HCT116 (cell line): ENCODE data around the gene TAF6. TPM values are rescaled to one million over a fixed set of nuclear protein-coding genes. Genes with fewer than 3 reads are reported as not detected.
A peak's percentile ranks its signal among the peaks of the same experiment; 100 is the strongest.

Source experiments
- ATAC-seq: fragments of 200-7000 bp; cut with Tn5 transposase; 2 replicates; pipeline ENCODE4 v1.9.1; 2020; ENCODE audit warnings: mild to moderate bottlenecking, moderate library complexity
- BruUV-seq: library from RNA; stranded (reverse); fragments of 400-500 nt; replicated peaks from 2 replicates; lab custom pipeline; 2021; lab: Mats Ljungman, UMichigan
- CTCF ChIA-PET: fragments of 300-600 bp; sonication (Branson Sonifier 250); formaldehyde crosslinking; loops from one replicate; lab custom pipeline; 2021; ENCODE audit warnings: antibody characterized with exemption; lab: Charles Lee
- POLR2A ChIA-PET: fragments of 300-600, 350-600 bp; sonication (Branson Sonifier 250); formaldehyde crosslinking; loops from one replicate; lab custom pipeline; 2021; ENCODE audit warnings: antibody characterized with exemption; lab: Charles Lee
- RAD21 ChIA-PET, 2 experiments: fragments of 300-600 bp; sonication (Branson Sonifier 250); formaldehyde crosslinking; loops; one replicate each; lab custom pipeline; 2023; ENCODE audit warnings: low total read pairs in 2 of 2; ENCODE audit not compliant: uncharacterized antibody in 2 of 2, unreplicated experiment in 2 of 2, low non-redundant PET in 1 of 2; lab: Charles Lee
- DNase-seq: peaks from one replicate; pipeline ENCODE4 v3.0.0-alpha.2; 2010; ENCODE audit warnings: low read depth, low spot score
- H2AFZ ChIP-seq: fragments of 200-600 bp; shearing (Covaris generic), sonication (generic); 2 replicates; pipeline ENCODE4 v1.6.1; 2017; ENCODE audit warnings: low read depth, mixed run types, mixed read lengths, antibody characterized with exemption, low read length; ENCODE audit not compliant: poor library complexity, severe bottlenecking
- H3K27ac ChIP-seq: 2 replicates; pipeline ENCODE4 v1.5.1; 2012; ENCODE audit warnings: low read depth, low read length
- H3K27me3 ChIP-seq: fragments of 200-600 bp; sonication (generic); 2 replicates; pipeline ENCODE4 v1.6.1; 2016; ENCODE audit warnings: mixed run types, low read length, mixed read lengths; ENCODE audit not compliant: insufficient read depth
- H3K36me3 ChIP-seq, 2 experiments: fragments of 200-500 bp in 1 of 2; fragments of 200-600 bp in 1 of 2; sonication (Bioruptor generic) in 1 of 2; sonication (generic) in 1 of 2; 2 replicates each; pipeline versions ENCODE4 v1.5.1 to v1.6.1; 2014 to 2016; ENCODE audit warnings: low read length in 2 of 2, inconsistent platforms in 1 of 2, mixed read lengths in 1 of 2, mixed run types in 1 of 2; ENCODE audit not compliant: insufficient read depth in 2 of 2, control insufficient read depth in 1 of 2
- H3K4me1 ChIP-seq, 2 experiments: fragments of 200-600 bp in 1 of 2; sonication (generic) in 1 of 2; 2 replicates each; pipeline versions ENCODE4 v1.5.1 to v1.6.1; 2012 to 2017; ENCODE audit warnings: low read length in 2 of 2, inconsistent platforms in 1 of 2, mild to moderate bottlenecking in 1 of 2, mixed read lengths in 1 of 2, mixed run types in 1 of 2, moderate library complexity in 1 of 2; ENCODE audit not compliant: insufficient read depth in 2 of 2, control insufficient read depth in 1 of 2
- H3K4me2 ChIP-seq: fragments of 200-600 bp; sonication (generic); 2 replicates; pipeline ENCODE4 v1.6.1; 2017; ENCODE audit warnings: mixed run types, low read length, mixed read lengths
- H3K4me3 ChIP-seq, 2 experiments: fragments of 200-600 bp in 1 of 2; sonication (generic) in 1 of 2; replicated peaks in 1 of 2; 2 replicates each; pipeline ENCODE4 v1.5.1; 2011 to 2016; ENCODE audit warnings: low read length in 2 of 2, control low read depth in 1 of 2, low read depth in 1 of 2, mild to moderate bottlenecking in 1 of 2, mixed read lengths in 1 of 2, mixed run types in 1 of 2
- H3K79me2 ChIP-seq: fragments of 200-600 bp; sonication (generic); 2 replicates; pipeline ENCODE4 v1.6.1; 2017; ENCODE audit warnings: mild to moderate bottlenecking, mixed run types, low read length, moderate library complexity, mixed read lengths; ENCODE audit not compliant: insufficient read depth
- H3K9ac ChIP-seq: fragments of 200-600 bp; sonication (generic); 2 replicates; pipeline ENCODE4 v1.6.1; 2016; ENCODE audit warnings: low read length, mixed read lengths
- H3K9me2 ChIP-seq: fragments of 200-600 bp; sonication (generic), shearing (Covaris generic); 2 replicates; pipeline ENCODE4 v1.6.1; 2017; ENCODE audit warnings: mixed run types, mild to moderate bottlenecking, moderate library complexity; ENCODE audit not compliant: insufficient read depth
- H3K9me3 ChIP-seq, 2 experiments: fragments of 200-500 bp in 1 of 2; fragments of 200-600 bp in 1 of 2; sonication (Bioruptor generic) in 1 of 2; sonication (generic) in 1 of 2; 2 replicates each; pipeline ENCODE4 v1.6.1; 2014 to 2017; ENCODE audit warnings: low read length in 2 of 2, mixed read lengths in 2 of 2, inconsistent platforms in 1 of 2, low read depth in 1 of 2, mild to moderate bottlenecking in 1 of 2, mixed run types in 1 of 2, moderate library complexity in 1 of 2; ENCODE audit not compliant: control insufficient read depth in 1 of 2, insufficient read depth in 1 of 2
- H4K20me1 ChIP-seq: fragments of 200-600 bp; sonication (generic), shearing (Covaris generic); 2 replicates; pipeline ENCODE4 v1.6.1; 2017; ENCODE audit warnings: mixed run types, mild to moderate bottlenecking, moderate library complexity; ENCODE audit not compliant: insufficient read depth
- CBX3 ChIP-seq: IDR thresholded peaks from 2 replicates; pipeline ENCODE4 v1.6.1; 2012; ENCODE audit warnings: low read depth
- CEBPB ChIP-seq: IDR thresholded peaks from 2 replicates; pipeline ENCODE4 v1.6.1; 2012; ENCODE audit warnings: low read depth
- EGR1 ChIP-seq: IDR thresholded peaks from 2 replicates; pipeline ENCODE4 v1.6.1; 2012; ENCODE audit warnings: low read depth
- EZH2 ChIP-seq: fragments of 200-600 bp; sonication (generic); IDR thresholded peaks from 2 replicates; pipeline ENCODE4 v1.6.1; 2017; ENCODE audit warnings: antibody characterized with exemption, mixed run types
- FOSL1 ChIP-seq: IDR thresholded peaks from 2 replicates; pipeline ENCODE4 v1.6.1; 2012; ENCODE audit warnings: low read depth
- JUND ChIP-seq: IDR thresholded peaks from 2 replicates; pipeline ENCODE4 v1.6.1; 2012
- POLR2AphosphoS5 ChIP-seq: IDR thresholded peaks from 2 replicates; pipeline ENCODE4 v1.6.1; 2011; ENCODE audit warnings: mild to moderate bottlenecking, low read depth, low read length, moderate library complexity
- RAD21 ChIP-seq: IDR thresholded peaks from 2 replicates; pipeline ENCODE4 v1.6.1; 2012; ENCODE audit warnings: low read depth, mild to moderate bottlenecking
- SIN3A ChIP-seq: IDR thresholded peaks from 2 replicates; pipeline ENCODE4 v1.6.1; 2012; ENCODE audit warnings: low read depth
- SP1 ChIP-seq: IDR thresholded peaks from 2 replicates; pipeline ENCODE4 v1.6.1; 2012; ENCODE audit warnings: low read depth
- SRF ChIP-seq: IDR thresholded peaks from 2 replicates; pipeline ENCODE4 v1.6.1; 2012; ENCODE audit warnings: low read depth
- YY1 ChIP-seq: IDR thresholded peaks from 2 replicates; pipeline ENCODE4 v1.6.1; 2011; ENCODE audit warnings: low read length, low read depth, moderate library complexity, mild to moderate bottlenecking; ENCODE audit not compliant: insufficient replicate concordance; ENCODE audit errors: extremely low read depth
- ZFX ChIP-seq: fragments of 450-650 bp; IDR thresholded peaks from 2 replicates; pipeline ENCODE4 v1.6.1; 2017
- ZNF274 ChIP-seq: fragments of 200-500 bp; sonication (Bioruptor generic); IDR thresholded peaks from 2 replicates; pipeline ENCODE4 v1.6.1; 2014; ENCODE audit warnings: mild to moderate bottlenecking, low read depth, low read length, inconsistent platforms
- intact Hi-C: fragments of 100-400 bp; cut with micrococcal nuclease; formaldehyde crosslinking; loops from 2 replicates; pipeline ENCODE4 v1.10.0; 2022
- total RNA-seq: library from RNA; stranded (reverse); gene quantifications from one replicate; pipeline ENCODE4 v1.2.1, GENCODE V29; 2021; ENCODE audit not compliant: unreplicated experiment
- TF ChIP-seq, protein P1 (sequence below): IDR thresholded peaks from 2 replicates; pipeline ENCODE4 v1.6.1; 2012; ENCODE audit warnings: low read depth
- TF ChIP-seq, protein P2 (sequence below): IDR thresholded peaks from 2 replicates; pipeline ENCODE4 v1.6.1; 2012
- TF ChIP-seq, protein P3 (sequence below): IDR thresholded peaks from 2 replicates; pipeline ENCODE4 v1.6.1; 2012
- TF ChIP-seq, protein P4 (sequence below): IDR thresholded peaks from 2 replicates; pipeline ENCODE4 v1.6.1; 2011; ENCODE audit warnings: mild to moderate bottlenecking, low read length, moderate library complexity; ENCODE audit not compliant: insufficient replicate concordance; ENCODE audit errors: extremely low read depth
- TF ChIP-seq, protein P5 (sequence below), 3 experiments: fragments of 200-600 bp in 1 of 3; sonication (generic) in 1 of 3; IDR thresholded peaks in 2 of 3; conservative IDR thresholded peaks in 1 of 3; 2 replicates each; pipeline ENCODE4 v1.5.1; 2012 to 2017; ENCODE audit warnings: low read depth in 2 of 3, low read length in 2 of 3, antibody characterized with exemption in 1 of 3, borderline replicate concordance in 1 of 3, control low read depth in 1 of 3, mild to moderate bottlenecking in 1 of 3, mixed read lengths in 1 of 3, mixed run types in 1 of 3, moderate library complexity in 1 of 3; ENCODE audit not compliant: insufficient read depth in 1 of 3

Gene TAF6
- total RNA-seq, 1 experiment from 2014 or later, result 67.4 TPM

DNA sequence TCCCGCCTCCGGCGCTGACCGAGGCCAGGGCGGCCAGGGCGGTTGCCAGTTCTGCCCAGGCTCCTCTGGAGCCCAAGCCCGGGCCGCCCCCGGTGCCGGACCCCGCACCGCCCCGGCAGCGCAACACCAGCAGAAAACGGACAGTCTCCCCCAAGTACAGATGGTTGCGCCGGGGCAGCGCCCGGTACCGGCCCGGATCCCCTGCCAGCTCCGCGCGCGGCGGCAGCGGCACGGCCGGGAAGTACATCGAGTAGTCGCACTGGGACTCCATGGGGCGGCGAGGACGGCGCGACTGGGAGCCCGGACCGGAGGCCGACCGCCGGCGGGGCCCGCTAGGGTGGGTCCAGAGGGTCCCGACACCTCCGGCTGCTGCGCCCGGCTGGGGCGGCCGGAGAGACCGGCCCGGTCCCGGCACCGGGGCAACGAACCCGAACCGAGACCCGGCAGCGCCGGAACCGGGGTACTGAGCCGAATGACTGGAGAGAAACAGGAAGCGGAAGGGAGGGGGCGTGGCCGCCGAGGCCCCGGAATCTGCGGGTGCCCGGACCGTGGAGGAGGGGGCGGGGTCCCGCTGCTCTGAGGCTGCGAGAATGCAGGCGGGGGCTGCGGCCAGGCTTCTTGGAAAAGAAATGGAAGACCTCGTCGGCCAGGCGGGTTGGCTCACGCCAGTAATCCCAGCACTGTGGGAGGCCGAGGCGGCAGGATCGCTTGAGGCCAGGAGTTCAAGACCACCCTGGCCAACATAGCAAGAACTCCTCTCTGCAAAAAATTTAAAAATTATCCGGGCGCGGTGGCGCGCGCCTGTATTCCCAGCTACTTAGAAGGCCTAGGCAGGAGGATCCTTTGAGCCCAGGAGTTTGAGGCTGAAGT lies 39.3 kb upstream of the TAF6 start, which contains the start of gene TRAPPC14:
TSS of gene TRAPPC14 (minus strand) at position 495 of the 870 bp plus-strand sequence. CDS start at position 271, 224 bp downstream.
- Histone ChIP-seq H3K9me3 (no peaks in the 10 kb centered on the region), H4K20me1 (no peaks in the 10 kb centered on the region), H3K4me2 (peak within 1 kb of the TSS; percentile 93), H3K79me2 (peaks cover 16% of the 10 kb centered on the region; the same call in 1 of the 2 replicates), H3K9me2 (no peaks in the 10 kb centered on the region), H2AFZ (peak within 1 kb of the TSS; percentile 24), H3K27me3 (no peaks in the 10 kb centered on the region), H3K4me1 (peaks cover 24 to 32% of the 10 kb centered on the region in 2 experiments), H3K9ac (peak within 1 kb of the TSS; percentile 84), H3K36me3 (peaks cover 14 to 16% of the 10 kb centered on the region in 2 experiments; a peak in 3 of 4 replicates), H3K27ac (peak within 1 kb of the TSS; percentile 91), H3K4me3 (peak within 1 kb of the TSS; percentile 56 to 91)
- ChIA-PET RAD21 (no interaction called here), POLR2A (no interaction called here), CTCF (no interaction called here)
- ATAC-seq (peak; percentile 77), DNase-seq (no peak)
- BruUV-seq, result no TSS peak
- intact Hi-C loops, result no loop called here
- peak; percentile 60; the same call in 1 of the 2 replicates for TF ChIP-seq SIN3A
- peak; percentile 88 for TF ChIP-seq POLR2AphosphoS5
- TF ChIP-seq ZFX, result peak; percentile 47; the same call in 1 of the 2 replicates
- no peak for TF ChIP-seq CEBPB
- TF ChIP-seq, protein P1, sequence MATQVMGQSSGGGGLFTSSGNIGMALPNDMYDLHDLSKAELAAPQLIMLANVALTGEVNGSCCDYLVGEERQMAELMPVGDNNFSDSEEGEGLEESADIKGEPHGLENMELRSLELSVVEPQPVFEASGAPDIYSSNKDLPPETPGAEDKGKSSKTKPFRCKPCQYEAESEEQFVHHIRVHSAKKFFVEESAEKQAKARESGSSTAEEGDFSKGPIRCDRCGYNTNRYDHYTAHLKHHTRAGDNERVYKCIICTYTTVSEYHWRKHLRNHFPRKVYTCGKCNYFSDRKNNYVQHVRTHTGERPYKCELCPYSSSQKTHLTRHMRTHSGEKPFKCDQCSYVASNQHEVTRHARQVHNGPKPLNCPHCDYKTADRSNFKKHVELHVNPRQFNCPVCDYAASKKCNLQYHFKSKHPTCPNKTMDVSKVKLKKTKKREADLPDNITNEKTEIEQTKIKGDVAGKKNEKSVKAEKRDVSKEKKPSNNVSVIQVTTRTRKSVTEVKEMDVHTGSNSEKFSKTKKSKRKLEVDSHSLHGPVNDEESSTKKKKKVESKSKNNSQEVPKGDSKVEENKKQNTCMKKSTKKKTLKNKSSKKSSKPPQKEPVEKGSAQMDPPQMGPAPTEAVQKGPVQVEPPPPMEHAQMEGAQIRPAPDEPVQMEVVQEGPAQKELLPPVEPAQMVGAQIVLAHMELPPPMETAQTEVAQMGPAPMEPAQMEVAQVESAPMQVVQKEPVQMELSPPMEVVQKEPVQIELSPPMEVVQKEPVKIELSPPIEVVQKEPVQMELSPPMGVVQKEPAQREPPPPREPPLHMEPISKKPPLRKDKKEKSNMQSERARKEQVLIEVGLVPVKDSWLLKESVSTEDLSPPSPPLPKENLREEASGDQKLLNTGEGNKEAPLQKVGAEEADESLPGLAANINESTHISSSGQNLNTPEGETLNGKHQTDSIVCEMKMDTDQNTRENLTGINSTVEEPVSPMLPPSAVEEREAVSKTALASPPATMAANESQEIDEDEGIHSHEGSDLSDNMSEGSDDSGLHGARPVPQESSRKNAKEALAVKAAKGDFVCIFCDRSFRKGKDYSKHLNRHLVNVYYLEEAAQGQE, result no peak
- TF ChIP-seq CBX3, result no peak
- TF ChIP-seq, protein P2, sequence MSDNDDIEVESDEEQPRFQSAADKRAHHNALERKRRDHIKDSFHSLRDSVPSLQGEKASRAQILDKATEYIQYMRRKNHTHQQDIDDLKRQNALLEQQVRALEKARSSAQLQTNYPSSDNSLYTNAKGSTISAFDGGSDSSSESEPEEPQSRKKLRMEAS, result peak; percentile 58
- peak; percentile 60 for TF ChIP-seq SP1
- TF ChIP-seq, protein P3, sequence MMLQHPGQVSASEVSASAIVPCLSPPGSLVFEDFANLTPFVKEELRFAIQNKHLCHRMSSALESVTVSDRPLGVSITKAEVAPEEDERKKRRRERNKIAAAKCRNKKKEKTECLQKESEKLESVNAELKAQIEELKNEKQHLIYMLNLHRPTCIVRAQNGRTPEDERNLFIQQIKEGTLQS, result no peak
- TF ChIP-seq, protein P4, sequence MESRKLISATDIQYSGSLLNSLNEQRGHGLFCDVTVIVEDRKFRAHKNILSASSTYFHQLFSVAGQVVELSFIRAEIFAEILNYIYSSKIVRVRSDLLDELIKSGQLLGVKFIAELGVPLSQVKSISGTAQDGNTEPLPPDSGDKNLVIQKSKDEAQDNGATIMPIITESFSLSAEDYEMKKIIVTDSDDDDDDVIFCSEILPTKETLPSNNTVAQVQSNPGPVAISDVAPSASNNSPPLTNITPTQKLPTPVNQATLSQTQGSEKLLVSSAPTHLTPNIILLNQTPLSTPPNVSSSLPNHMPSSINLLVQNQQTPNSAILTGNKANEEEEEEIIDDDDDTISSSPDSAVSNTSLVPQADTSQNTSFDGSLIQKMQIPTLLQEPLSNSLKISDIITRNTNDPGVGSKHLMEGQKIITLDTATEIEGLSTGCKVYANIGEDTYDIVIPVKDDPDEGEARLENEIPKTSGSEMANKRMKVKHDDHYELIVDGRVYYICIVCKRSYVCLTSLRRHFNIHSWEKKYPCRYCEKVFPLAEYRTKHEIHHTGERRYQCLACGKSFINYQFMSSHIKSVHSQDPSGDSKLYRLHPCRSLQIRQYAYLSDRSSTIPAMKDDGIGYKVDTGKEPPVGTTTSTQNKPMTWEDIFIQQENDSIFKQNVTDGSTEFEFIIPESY, result no peak
- TF ChIP-seq, protein P5, sequence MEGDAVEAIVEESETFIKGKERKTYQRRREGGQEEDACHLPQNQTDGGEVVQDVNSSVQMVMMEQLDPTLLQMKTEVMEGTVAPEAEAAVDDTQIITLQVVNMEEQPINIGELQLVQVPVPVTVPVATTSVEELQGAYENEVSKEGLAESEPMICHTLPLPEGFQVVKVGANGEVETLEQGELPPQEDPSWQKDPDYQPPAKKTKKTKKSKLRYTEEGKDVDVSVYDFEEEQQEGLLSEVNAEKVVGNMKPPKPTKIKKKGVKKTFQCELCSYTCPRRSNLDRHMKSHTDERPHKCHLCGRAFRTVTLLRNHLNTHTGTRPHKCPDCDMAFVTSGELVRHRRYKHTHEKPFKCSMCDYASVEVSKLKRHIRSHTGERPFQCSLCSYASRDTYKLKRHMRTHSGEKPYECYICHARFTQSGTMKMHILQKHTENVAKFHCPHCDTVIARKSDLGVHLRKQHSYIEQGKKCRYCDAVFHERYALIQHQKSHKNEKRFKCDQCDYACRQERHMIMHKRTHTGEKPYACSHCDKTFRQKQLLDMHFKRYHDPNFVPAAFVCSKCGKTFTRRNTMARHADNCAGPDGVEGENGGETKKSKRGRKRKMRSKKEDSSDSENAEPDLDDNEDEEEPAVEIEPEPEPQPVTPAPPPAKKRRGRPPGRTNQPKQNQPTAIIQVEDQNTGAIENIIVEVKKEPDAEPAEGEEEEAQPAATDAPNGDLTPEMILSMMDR (IDR thresholded peaks at IDR 0.05 in 2 of 3, conservative IDR thresholded peaks at IDR 0.05 in 1 of 3; ENCODE audit: borderline replicate concordance in 1 of 3, insufficient read depth in 1 of 3, low read depth in 2 of 3, low read length in 2 of 3), result no peak
- TF ChIP-seq RAD21, result no peak
- no peak; the same call in 1 of the 2 replicates for TF ChIP-seq EGR1
- TF ChIP-seq FOSL1, result no peak
- no peak for TF ChIP-seq JUND
- TF ChIP-seq SRF, result no peak
- no peak for TF ChIP-seq ZNF274
- TF ChIP-seq EZH2, result no peak
- peak; percentile 5 for TF ChIP-seq YY1
